ENCODE data around the gene NRL.

NRL gene

DNA sequence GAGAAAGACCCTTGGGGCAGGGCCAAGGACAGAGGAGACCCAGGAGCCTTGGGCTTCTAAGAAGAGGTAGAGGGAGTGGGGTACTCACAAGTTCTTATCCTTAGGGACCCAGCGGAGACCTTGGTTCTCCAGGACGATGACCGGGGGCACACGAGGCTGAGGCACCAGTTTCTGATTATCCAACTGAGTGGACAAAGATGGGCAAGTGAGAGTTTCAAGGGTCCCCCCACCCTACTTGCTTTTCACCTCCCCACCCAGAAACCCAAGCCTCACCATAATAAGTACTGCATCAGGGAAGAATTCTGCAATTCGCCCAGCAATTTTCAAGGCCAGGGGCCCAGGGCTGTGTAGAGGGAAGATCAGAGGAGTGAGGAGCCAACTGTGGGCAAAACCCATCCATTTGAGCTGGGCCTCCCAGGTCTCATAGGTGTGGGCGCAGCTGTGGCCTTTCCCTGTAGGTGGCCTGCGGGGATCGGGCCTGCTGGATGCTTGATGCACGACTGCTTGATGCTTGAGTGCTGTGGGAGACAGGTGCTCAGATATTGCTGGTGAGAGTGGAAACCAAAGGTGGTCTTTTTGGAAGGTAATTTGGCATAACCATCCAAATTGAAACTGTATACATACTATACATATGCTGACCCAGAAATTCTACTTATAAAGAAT is 24.7 kb upstream of the NRL start:
- no peak for DNase-seq
- no peak overlapping the region for H3K4me3 ChIP-seq (ENCODE audit: low read depth, low read length)
- H3K27ac ChIP-seq: no peak overlapping the region

DNA sequence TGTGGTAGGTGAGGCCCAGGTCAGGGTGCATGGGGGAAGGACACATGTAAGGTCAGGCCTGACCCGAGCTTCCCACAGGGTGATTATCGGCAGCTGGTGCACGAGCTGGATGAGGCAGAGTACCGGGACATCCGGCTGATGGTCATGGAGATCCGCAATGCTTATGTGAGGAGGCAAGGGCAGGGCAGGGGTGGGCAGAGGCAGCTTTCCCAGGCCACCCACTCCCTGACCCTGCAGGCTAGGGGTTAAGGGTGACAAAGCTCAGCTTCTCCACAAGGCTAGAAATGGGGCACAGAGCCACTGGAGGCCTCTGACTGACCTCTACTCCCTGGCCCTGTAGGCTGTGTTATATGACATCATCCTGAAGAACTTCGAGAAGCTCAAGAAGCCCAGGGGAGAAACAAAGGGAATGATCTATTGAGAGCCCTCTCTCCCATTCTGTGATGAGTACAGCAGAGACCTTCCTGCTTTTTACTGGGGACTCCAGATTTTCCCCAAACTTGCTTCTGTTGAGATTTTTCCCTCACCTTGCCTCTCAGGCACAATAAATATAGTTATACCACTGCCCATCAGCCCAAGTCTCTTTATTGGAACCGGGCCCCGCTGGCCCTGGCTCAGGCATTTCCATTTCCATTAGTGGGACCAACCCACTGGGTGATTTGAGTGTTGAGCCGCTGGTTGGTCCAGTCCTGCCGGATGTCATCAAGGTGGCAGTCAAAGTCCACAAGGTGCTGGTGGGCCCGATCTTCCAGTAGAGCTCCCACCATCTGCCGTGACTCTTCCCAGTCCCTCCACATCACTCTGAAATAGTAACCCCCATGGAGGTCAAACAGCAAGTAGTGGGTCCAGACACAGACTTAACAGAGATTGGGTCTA is 23.9 kb upstream of the NRL start:
- Histone ChIP-seq H3K36me3 (replicated peaks) (peaks cover 11% of the 10 kb centered on the region), H3K4me3 (ENCODE audit: low read depth, low read length) (no peak overlapping the region), H3K27ac (no peak overlapping the region), H3K27me3 (replicated peaks) (no peaks in the 10 kb centered on the region)
- TF ChIP-seq, protein P1, sequence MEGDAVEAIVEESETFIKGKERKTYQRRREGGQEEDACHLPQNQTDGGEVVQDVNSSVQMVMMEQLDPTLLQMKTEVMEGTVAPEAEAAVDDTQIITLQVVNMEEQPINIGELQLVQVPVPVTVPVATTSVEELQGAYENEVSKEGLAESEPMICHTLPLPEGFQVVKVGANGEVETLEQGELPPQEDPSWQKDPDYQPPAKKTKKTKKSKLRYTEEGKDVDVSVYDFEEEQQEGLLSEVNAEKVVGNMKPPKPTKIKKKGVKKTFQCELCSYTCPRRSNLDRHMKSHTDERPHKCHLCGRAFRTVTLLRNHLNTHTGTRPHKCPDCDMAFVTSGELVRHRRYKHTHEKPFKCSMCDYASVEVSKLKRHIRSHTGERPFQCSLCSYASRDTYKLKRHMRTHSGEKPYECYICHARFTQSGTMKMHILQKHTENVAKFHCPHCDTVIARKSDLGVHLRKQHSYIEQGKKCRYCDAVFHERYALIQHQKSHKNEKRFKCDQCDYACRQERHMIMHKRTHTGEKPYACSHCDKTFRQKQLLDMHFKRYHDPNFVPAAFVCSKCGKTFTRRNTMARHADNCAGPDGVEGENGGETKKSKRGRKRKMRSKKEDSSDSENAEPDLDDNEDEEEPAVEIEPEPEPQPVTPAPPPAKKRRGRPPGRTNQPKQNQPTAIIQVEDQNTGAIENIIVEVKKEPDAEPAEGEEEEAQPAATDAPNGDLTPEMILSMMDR (IDR thresholded peaks at IDR 0.05; ENCODE audit: low read depth, low read length, missing control alignments): no peak
- no peak for DNase-seq
- in situ Hi-C loops (cut with HindIII; ENCODE audit: low pct_ligation_motif_present, low sequenced_read_pairs): no loop called here

More for the DNA sequence above, 24.7 kb upstream of the NRL start:
- in situ Hi-C loops (cut with HindIII; ENCODE audit: low pct_ligation_motif_present, low sequenced_read_pairs): no loop called here
- H3K36me3 ChIP-seq (replicated peaks): peaks cover 16% of the 10 kb centered on the region
- no peaks in the 10 kb centered on the region for H3K27me3 ChIP-seq (replicated peaks)
- TF ChIP-seq, protein P1 (IDR thresholded peaks at IDR 0.05; ENCODE audit: low read depth, low read length, missing control alignments): no peak

DNA sequence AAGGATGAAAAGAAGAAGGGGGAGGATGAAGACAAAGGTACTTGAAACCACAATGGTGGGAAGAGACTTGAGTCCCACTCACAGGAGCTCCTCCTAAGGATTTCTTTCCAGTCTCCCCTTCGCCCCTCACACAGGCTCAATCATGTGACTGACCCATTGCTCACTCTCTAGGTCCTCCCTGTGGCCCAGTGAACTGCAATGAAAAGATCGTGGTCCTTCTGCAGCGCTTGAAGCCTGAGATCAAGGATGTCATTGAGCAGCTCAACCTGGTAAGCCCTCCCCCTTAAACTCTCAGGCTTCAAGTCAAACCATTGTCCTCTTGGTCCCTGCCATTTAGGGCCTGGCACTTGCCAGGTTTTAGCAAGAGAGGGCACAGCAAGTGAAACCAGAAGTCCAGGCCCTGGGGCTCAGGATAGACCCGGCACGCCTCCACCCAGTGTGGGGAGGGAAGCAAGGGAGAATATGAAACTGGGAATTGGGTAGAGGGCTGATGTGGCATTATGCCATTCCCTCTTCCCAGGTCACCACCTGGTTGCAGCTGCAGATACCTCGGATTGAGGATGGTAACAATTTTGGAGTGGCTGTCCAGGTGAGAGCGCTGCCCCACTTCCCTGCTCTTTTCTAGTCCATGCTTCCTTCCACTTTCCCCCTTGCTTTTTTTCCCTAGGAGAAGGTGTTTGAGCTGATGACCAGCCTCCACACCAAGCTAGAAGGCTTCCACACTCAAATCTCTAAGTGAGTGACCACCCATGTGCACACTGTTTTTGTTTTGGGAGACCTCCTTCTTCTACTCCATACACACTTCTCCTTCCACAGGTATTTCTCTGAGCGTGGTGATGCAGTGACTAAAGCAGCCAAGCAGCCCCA is 23.0 kb upstream of the NRL start:
- Histone ChIP-seq H3K4me3 (ENCODE audit: low read depth, low read length) (no peak overlapping the region), H3K27me3 (replicated peaks) (no peaks in the 10 kb centered on the region), H3K36me3 (replicated peaks) (peaks cover 11% of the 10 kb centered on the region), H3K27ac (no peak overlapping the region)
- TF ChIP-seq, protein P1 (IDR thresholded peaks at IDR 0.05; ENCODE audit: low read depth, low read length, missing control alignments): no peak
- in situ Hi-C loops (cut with HindIII; ENCODE audit: low pct_ligation_motif_present, low sequenced_read_pairs): no loop called here
- no peak for DNase-seq

DNA sequence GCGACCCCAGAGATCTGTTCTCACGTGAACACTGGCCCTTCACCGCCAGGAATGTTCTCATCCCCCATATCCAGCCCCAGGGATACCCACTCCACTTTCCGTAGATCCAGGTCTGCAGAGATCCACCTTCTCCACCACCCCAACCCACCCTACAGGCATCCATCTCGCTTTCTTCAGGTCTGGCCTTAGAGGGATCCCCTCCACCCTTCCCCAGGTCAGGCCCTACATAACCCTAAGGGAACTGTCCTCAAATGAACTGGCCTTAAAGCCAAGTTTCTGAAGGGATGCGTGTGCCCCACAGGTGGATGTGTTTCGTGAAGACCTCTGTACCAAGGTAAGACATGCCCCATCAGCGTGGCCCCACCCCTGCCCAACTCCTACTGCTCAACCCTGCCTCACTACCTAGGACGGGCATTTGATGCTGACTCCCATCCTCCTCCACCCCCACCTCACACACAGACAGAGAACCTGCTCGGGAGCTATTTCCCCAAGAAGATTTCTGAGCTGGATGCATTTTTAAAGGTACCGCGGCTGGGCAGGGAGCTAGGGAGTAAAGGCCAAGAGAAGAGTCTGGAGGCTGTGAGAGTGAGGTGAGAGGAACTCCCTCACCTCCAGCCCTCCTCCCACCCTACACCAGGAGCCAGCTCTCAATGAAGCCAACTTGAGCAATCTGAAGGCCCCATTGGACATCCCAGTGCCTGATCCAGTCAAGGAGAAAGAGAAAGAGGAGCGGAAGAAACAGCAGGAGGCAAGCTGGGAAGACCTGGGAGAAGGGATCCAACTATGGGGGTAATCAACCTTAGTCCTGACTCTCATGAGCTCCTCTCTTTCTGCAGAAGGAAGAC is 22.2 kb upstream of the NRL start:
- H3K27me3 ChIP-seq (replicated peaks): no peaks in the 10 kb centered on the region
- DNase-seq: no peak
- H3K36me3 ChIP-seq (replicated peaks): peaks cover 11% of the 10 kb centered on the region
- H3K4me3 ChIP-seq (ENCODE audit: low read depth, low read length): peak overlapping the region; percentile 77
- in situ Hi-C loops (cut with HindIII; ENCODE audit: low pct_ligation_motif_present, low sequenced_read_pairs): no loop called here
- H3K27ac ChIP-seq: no peak overlapping the region
- TF ChIP-seq, protein P1 (IDR thresholded peaks at IDR 0.05; ENCODE audit: low read depth, low read length, missing control alignments): no peak

Measured in brain microvascular endothelial cell (primary cell).